Lung (tissue), 12 donors: Measurements from ENCODE around the gene UAP1L1. TPM values are rescaled to one million over a fixed set of nuclear protein-coding genes. Genes with fewer than 3 reads are reported as not detected.
A peak's percentile ranks its signal among the peaks of the same experiment; 100 is the strongest.

Experiments used
- ATAC-seq: fragments of 200-7000 bp; cut with Tn5 transposase; one replicate; pipeline ENCODE4 v1.9.1; 2020; ENCODE audit warnings: moderate number of reproducible peaks; ENCODE audit not compliant: insufficient read depth, low FRiP score
- DNase-seq, 3 donors: peaks; one replicate each; pipeline ENCODE4 v3.0.0-alpha.2; 2013 to 2017
- H3K27ac ChIP-seq, 2 donors: one replicate each; pipeline ENCODE4 v1.5.1; 2013; ENCODE audit warnings: mild to moderate bottlenecking in 2 of 2, moderate library complexity in 2 of 2, control low read depth in 1 of 2, inconsistent platforms in 1 of 2, low read depth in 1 of 2, low read length in 1 of 2
- H3K27me3 ChIP-seq, 3 donors: one replicate each; pipeline ENCODE4 v1.5.1; 2013; ENCODE audit warnings: low read length in 2 of 3; ENCODE audit not compliant: control insufficient read depth in 3 of 3, insufficient read depth in 3 of 3
- H3K36me3 ChIP-seq, 4 donors: one replicate each; pipeline ENCODE4 v1.5.1; 2013; ENCODE audit warnings: low read length in 4 of 4, mild to moderate bottlenecking in 1 of 4, moderate library complexity in 1 of 4; ENCODE audit not compliant: control insufficient read depth in 4 of 4, insufficient read depth in 4 of 4
- H3K4me1 ChIP-seq, 5 donors: one replicate each; pipeline ENCODE4 v1.5.1; 2013; ENCODE audit warnings: low read length in 5 of 5, mild to moderate bottlenecking in 2 of 5, moderate library complexity in 1 of 5; ENCODE audit not compliant: control insufficient read depth in 5 of 5, insufficient read depth in 5 of 5
- H3K4me3 ChIP-seq: one replicate; pipeline ENCODE4 v1.5.1; 2013; ENCODE audit warnings: mild to moderate bottlenecking, control low read depth, moderate library complexity
- H3K9ac ChIP-seq, 2 donors: one replicate each; pipeline ENCODE4 v1.5.1; 2013; ENCODE audit warnings: low read length in 2 of 2, control low read depth in 1 of 2; ENCODE audit not compliant: insufficient read depth in 1 of 2
- H3K9me3 ChIP-seq, 4 donors: one replicate each; pipeline ENCODE4 v1.5.1; 2013; ENCODE audit warnings: low read length in 3 of 4, mild to moderate bottlenecking in 1 of 4, moderate library complexity in 1 of 4; ENCODE audit not compliant: control insufficient read depth in 4 of 4, insufficient read depth in 3 of 4
- CTCF ChIP-seq: IDR thresholded peaks from 2 replicates; pipeline ENCODE4 v1.5.1; 2012; ENCODE audit warnings: mild to moderate bottlenecking; ENCODE audit errors: control extremely low read depth, extremely low read depth
- WGBS, 2 donors: extraction: QIAGEN DNeasy Blood & Tissue Kit; methylation state at CpG; one replicate each; pipeline ENCODE4 v1.1.7; 2013; 5-methylcytosine and 5-hydroxymethylcytosine counted together
- polyA plus RNA-seq, 2 donors: library from polyadenylated mRNA; stranded (reverse); fragments of 200-250 nt; gene quantifications; one replicate each; pipeline ENCODE4 v1.2.1, GENCODE V29; 2013
- total RNA-seq, 2 donors: library from RNA; depleted of rRNA in 1 of 2; stranded (reverse); fragments of >200 nt in 1 of 2; gene quantifications; one replicate each; pipeline ENCODE4 v1.2.1, GENCODE V29; 2014 to 2021
- donor health status: control.
- donor health status: control.
- donor health status: Bipolar disorder and iron deficiency.
- donor health status: healthy.
- donor health status: DM: yes; HTN: yes; CAD: no.

UAP1L1 gene
- total and polyA plus RNA-seq, 4 donors, result 12.2 to 35.5 (median 17.1) TPM

- Histone ChIP-seq H3K36me3 (no peaks in the 10 kb centered on the region), H3K27ac (peak within 1 kb of the TSS; percentile 4 to 6), H3K4me3 (peak within 1 kb of the TSS; percentile 44), H3K27me3 (no peaks in the 10 kb centered on the region), H3K9me3 (no peaks in the 10 kb centered on the region), H3K4me1 (peaks cover 0 to 23% (median 0%) of the 10 kb centered on the region in 5 donors), H3K9ac (peak within 1 kb of the TSS; percentile 5 to 17)
- WGBS, 2 donors, result 0 to 1% methylated on average over 56 to 74 of the region's 74 CpGs
- DNase-seq, result peak; percentile 90 to 94 (median 91)
- peak; percentile 90 for ATAC-seq
- no peak for TF ChIP-seq CTCF
Measured at GRCh38 chr9:137070201-137070905, 7.0 kb upstream of the UAP1L1 start, which contains the start of gene SAPCD2. TSS of gene SAPCD2 (minus strand) at chr9:137070557. CDS start at chr9:137070460, 97 bp downstream.

GRCh38 chr9:137070906-137071275 is 6.4 kb upstream of the UAP1L1 start:
- ATAC-seq (peak; percentile 8), DNase-seq (no peak)
- 13 to 26% methylated on average over 6 of the region's 6 CpGs for WGBS, 2 donors
- H3K4me1 ChIP-seq, result peaks cover 0 to 23% (median 0%) of the 10 kb centered on the region in 5 donors
- no peaks in the 10 kb centered on the region for H3K9me3 ChIP-seq
- peak overlapping the region; percentile 5 to 17 for H3K9ac ChIP-seq
- TF ChIP-seq CTCF, result no peak
- peak overlapping the region; percentile 4 to 6 for H3K27ac ChIP-seq
- H3K4me3 ChIP-seq, result no peak overlapping the region
- H3K36me3 ChIP-seq, result no peaks in the 10 kb centered on the region
- H3K27me3 ChIP-seq, result no peaks in the 10 kb centered on the region

GRCh38 chr9:137071282-137071681 is 6.0 kb upstream of the UAP1L1 start:
- WGBS, 2 donors, result 87 to 89% methylated on average over 2 of the region's 2 CpGs
- peak overlapping the region; percentile 5 to 17 for H3K9ac ChIP-seq
- peaks cover 0 to 23% (median 0%) of the 10 kb centered on the region in 5 donors for H3K4me1 ChIP-seq
- ATAC-seq, result no peak
- no peaks in the 10 kb centered on the region for H3K36me3 ChIP-seq
- H3K27me3 ChIP-seq, result peaks cover 0 to 2% (median 0%) of the 10 kb centered on the region in 3 donors
- TF ChIP-seq CTCF, result no peak
- no peak overlapping the region for H3K4me3 ChIP-seq
- peak overlapping the region in 1 of 2 donors; percentile 4 for H3K27ac ChIP-seq
- H3K9me3 ChIP-seq, result no peaks in the 10 kb centered on the region
- no peak for DNase-seq
